ENCODE measurements around the gene SPNS1.
"Not testable (repeated sequence)": the region's sequence is repeated elsewhere in the genome, so short reads cannot be mapped to it uniquely, and the experiment has no call there.

SPNS1 gene, protein sequence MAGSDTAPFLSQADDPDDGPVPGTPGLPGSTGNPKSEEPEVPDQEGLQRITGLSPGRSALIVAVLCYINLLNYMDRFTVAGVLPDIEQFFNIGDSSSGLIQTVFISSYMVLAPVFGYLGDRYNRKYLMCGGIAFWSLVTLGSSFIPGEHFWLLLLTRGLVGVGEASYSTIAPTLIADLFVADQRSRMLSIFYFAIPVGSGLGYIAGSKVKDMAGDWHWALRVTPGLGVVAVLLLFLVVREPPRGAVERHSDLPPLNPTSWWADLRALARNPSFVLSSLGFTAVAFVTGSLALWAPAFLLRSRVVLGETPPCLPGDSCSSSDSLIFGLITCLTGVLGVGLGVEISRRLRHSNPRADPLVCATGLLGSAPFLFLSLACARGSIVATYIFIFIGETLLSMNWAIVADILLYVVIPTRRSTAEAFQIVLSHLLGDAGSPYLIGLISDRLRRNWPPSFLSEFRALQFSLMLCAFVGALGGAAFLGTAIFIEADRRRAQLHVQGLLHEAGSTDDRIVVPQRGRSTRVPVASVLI

DNA sequence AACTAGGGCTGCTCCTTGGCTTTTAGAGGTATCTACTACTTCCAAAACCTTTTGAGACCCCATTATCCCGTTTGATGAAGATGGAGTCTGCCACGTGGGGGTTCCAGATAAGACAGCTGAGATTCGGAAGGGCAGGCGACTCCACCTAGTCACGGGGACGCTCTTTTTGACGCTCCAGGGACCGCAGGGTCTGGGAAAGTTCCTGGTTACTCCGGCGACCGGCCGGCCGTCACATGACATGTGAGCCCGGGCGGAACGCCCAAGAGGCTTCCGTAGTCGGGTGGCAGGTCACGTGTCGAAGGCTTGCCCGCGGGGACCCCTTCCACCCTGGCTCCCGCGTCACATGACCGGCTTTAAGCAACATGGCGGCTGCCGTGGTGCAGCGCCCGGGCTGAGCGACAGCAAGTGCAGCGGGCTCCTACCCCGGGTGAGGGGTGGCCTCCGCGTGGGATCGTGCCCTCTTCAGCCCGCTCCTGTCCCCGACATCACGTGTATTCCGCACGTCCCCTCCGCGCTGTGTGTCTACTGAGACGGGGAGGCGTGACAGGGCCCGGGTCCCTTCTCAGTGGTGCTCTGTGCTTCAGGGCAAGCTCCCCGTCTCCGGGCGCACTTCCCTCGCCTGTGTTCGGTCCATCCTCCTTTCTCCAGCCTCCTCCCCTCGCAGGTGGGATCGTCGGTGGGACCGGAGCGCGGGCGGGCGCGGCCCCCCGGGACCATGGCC, at the start of gene SPNS1:
SPNS1 (plus strand) TSS at position 342 of the 721 bp plus-strand sequence; CDS start at position 716, 374 bp downstream.
- peak; percentile 97 for DNase-seq
- H3K4me1 ChIP-seq (ENCODE audit: low read length): peaks cover 10% of the 10 kb centered on the region
- TF ChIP-seq EZH2 (optimal IDR thresholded peaks at IDR 0.05; ENCODE audit: low read depth, low read length) (no peak), EZH2phosphoT487 (IDR thresholded peaks at IDR 0.05; ENCODE audit: low read length) (no peak)
- TF ChIP-seq, protein P1, sequence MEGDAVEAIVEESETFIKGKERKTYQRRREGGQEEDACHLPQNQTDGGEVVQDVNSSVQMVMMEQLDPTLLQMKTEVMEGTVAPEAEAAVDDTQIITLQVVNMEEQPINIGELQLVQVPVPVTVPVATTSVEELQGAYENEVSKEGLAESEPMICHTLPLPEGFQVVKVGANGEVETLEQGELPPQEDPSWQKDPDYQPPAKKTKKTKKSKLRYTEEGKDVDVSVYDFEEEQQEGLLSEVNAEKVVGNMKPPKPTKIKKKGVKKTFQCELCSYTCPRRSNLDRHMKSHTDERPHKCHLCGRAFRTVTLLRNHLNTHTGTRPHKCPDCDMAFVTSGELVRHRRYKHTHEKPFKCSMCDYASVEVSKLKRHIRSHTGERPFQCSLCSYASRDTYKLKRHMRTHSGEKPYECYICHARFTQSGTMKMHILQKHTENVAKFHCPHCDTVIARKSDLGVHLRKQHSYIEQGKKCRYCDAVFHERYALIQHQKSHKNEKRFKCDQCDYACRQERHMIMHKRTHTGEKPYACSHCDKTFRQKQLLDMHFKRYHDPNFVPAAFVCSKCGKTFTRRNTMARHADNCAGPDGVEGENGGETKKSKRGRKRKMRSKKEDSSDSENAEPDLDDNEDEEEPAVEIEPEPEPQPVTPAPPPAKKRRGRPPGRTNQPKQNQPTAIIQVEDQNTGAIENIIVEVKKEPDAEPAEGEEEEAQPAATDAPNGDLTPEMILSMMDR (IDR thresholded peaks at IDR 0.05; ENCODE audit: low read length): no peak
- H3K79me2 ChIP-seq (ENCODE audit: low read length): peaks cover 30% of the 10 kb centered on the region
- H3K27me3 ChIP-seq (replicated peaks; ENCODE audit: insufficient read depth, low read length): no peaks in the 10 kb centered on the region
- peak within 1 kb of the TSS; percentile 61 for H3K9ac ChIP-seq (ENCODE audit: low read length)
- H3K4me3 ChIP-seq (ENCODE audit: low read length): peak within 1 kb of the TSS; percentile 98
- no peaks in the 10 kb centered on the region for H4K20me1 ChIP-seq (ENCODE audit: insufficient read depth, low read length)
- H3K36me3 ChIP-seq (replicated peaks; ENCODE audit: insufficient read depth, low read length): no peaks in the 10 kb centered on the region
- H3K27ac ChIP-seq (ENCODE audit: low read length): no peak within 1 kb of the TSS
- no peaks in the 10 kb centered on the region for H3K9me2 ChIP-seq (replicated peaks; ENCODE audit: insufficient read depth, low read length)
- H3F3A ChIP-seq (ENCODE audit: insufficient read depth, low read length): peaks cover 11% of the 10 kb centered on the region; the same call in 1 of the 2 replicates
- no peaks in the 10 kb centered on the region for H3K9me3 ChIP-seq (replicated peaks; ENCODE audit: insufficient read depth, low read length)
- peak within 1 kb of the TSS; percentile 78 for H3K4me2 ChIP-seq (ENCODE audit: low read depth, low read length)
- peak within 1 kb of the TSS; percentile 79 for H2AFZ ChIP-seq (ENCODE audit: low read length)

DNA sequence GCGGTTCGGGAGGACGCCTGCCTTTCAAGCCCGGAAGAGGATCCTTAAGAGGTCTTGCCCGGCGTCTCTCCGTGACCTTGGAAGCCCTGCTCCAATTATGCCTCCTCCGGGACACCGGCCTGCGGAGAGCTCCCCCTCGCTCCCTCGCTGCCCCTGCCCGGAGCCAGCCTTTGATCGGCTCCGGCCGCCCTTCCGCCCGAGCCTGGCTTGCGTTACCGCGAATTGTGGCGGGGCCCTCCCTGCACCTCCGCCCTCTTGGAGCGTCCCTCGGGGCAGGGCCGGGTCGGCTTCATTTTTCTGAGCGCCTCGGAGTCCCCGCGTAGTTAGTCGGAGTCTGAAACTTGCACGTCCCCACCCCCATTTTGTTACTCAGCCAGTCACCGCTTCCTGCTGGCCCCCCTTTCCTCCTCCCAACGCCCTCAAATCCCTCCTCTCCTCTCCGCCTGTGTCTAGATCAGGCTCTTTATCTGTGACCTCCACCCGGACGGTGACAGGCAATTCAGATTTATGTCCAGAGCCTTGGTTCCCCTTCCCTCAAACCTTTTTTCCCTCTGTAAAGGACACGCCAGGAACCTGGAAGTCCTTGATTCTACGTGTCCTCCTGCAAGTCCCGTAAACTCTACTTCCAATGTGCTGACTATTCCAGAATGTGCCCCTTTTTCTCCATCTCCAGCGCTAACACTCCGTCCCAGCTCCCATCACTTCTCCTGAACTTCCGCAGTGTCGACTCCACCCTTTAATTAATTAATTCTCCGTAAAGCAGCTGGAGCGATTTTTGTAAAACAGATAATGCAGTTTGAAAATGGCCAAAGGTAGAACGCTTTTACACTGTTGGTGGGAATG, 49.0 kb upstream of the SPNS1 start:
- Histone ChIP-seq H3K36me3 (replicated peaks; ENCODE audit: insufficient read depth, low read length) (peaks cover 3% of the 10 kb centered on the region; the same call in 1 of the 2 replicates), H3K4me2 (ENCODE audit: low read depth, low read length) (peak overlapping the region; percentile 97), H3K9ac (ENCODE audit: low read length) (peak overlapping the region; percentile 95), H3F3A (ENCODE audit: insufficient read depth, low read length) (peaks cover 21% of the 10 kb centered on the region), H3K27ac (ENCODE audit: low read length) (peak overlapping the region; percentile 93), H3K4me1 (ENCODE audit: low read length) (peaks cover 16% of the 10 kb centered on the region), H4K20me1 (ENCODE audit: insufficient read depth, low read length) (no peaks in the 10 kb centered on the region), H3K9me3 (replicated peaks; ENCODE audit: insufficient read depth, low read length) (no peaks in the 10 kb centered on the region), H3K79me2 (ENCODE audit: low read length) (peaks cover 21% of the 10 kb centered on the region), H3K9me2 (replicated peaks; ENCODE audit: insufficient read depth, low read length) (no peaks in the 10 kb centered on the region), H3K4me3 (ENCODE audit: low read length) (peak overlapping the region; percentile 87), H3K27me3 (replicated peaks; ENCODE audit: insufficient read depth, low read length) (no peaks in the 10 kb centered on the region), H2AFZ (ENCODE audit: low read length) (peak overlapping the region; percentile 81)
- DNase-seq: peak; percentile 67
- TF ChIP-seq EZH2 (optimal IDR thresholded peaks at IDR 0.05; ENCODE audit: low read depth, low read length) (no peak), EZH2phosphoT487 (IDR thresholded peaks at IDR 0.05; ENCODE audit: low read length) (no peak)
- TF ChIP-seq, protein P1 (IDR thresholded peaks at IDR 0.05; ENCODE audit: low read length): no peak

DNA sequence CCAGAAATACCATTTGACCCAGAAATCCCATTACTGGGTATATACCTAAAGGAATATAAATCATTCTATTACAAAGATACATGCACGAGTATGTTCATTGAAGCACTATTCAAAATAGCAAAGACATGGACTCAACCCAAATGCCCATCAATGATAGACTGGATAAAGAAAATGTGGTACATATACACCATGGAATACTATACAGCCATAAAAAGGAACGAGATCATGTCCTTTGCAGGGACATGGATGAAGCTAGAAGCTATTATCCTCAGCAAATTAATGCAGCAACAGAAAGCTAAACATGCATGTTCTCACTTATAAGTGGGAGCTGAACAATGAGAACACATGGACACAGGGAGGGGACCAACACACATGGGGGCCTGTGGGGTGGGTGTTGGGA, 48.3 kb upstream of the SPNS1 start:
- not testable (repeated sequence) for H3K27ac ChIP-seq (ENCODE audit: low read length); H3K9ac ChIP-seq (ENCODE audit: low read length)

More for the DNA sequence above, 48.3 kb upstream of the SPNS1 start:
- H3K9me2 ChIP-seq (replicated peaks; ENCODE audit: insufficient read depth, low read length); H2AFZ ChIP-seq (ENCODE audit: low read length); H3K4me3 ChIP-seq (ENCODE audit: low read length); H3K9me3 ChIP-seq (replicated peaks; ENCODE audit: insufficient read depth, low read length); H3K36me3 ChIP-seq (replicated peaks; ENCODE audit: insufficient read depth, low read length); H4K20me1 ChIP-seq (ENCODE audit: insufficient read depth, low read length); H3K27me3 ChIP-seq (replicated peaks; ENCODE audit: insufficient read depth, low read length); DNase-seq: not testable (repeated sequence)
- Histone ChIP-seq H3K4me2 (ENCODE audit: low read depth, low read length) (peak overlapping the region; percentile 97; the same call in 1 of the 2 replicates), H3F3A (ENCODE audit: insufficient read depth, low read length) (peaks cover 21% of the 10 kb centered on the region), H3K4me1 (ENCODE audit: low read length) (peaks cover 16% of the 10 kb centered on the region), H3K79me2 (ENCODE audit: low read length) (peaks cover 18% of the 10 kb centered on the region)
